HepG2 (cell line): ENCODE results near the gene PIP4K2C. TPM values are rescaled to one million over a fixed set of nuclear protein-coding genes. Genes with fewer than 3 reads are reported as not detected.
A peak's percentile ranks its signal among the peaks of the same experiment; 100 is the strongest.

Experiments
- CENPX ChIP-seq: sonication (generic); formaldehyde crosslinking; IDR thresholded peaks from 2 replicates; pipeline ENCODE4 v1.9.0; 2021; ENCODE audit warnings: mild to moderate bottlenecking, missing genetic modification reagents, moderate library complexity
- HHEX ChIP-seq: IDR thresholded peaks from 2 replicates; pipeline ENCODE4 v1.6.1; 2016; ENCODE audit warnings: control low read depth
- HOXA9 ChIP-seq: sonication (generic); formaldehyde crosslinking; IDR thresholded peaks from 2 replicates; pipeline ENCODE4 v1.8.1; 2022; ENCODE audit warnings: missing genetic modification reagents, mild to moderate bottlenecking, moderate library complexity, borderline replicate concordance
- RFX5 ChIP-seq: IDR thresholded peaks from 2 replicates; pipeline ENCODE4 v1.6.1; 2011; ENCODE audit warnings: low read depth, low read length, improper control_type of control experiment
- TARDBP ChIP-seq: sonication (generic); formaldehyde crosslinking; IDR thresholded peaks from 2 replicates; pipeline ENCODE4 v1.8.0; 2022; ENCODE audit warnings: mild to moderate bottlenecking, missing genetic modification reagents
- U2AF2 ChIP-seq: fragments of 200-400 bp; formaldehyde crosslinking; IDR thresholded peaks from 2 replicates; pipeline ENCODE4 v1.6.1; 2017; ENCODE audit warnings: low read depth, mild to moderate bottlenecking, low read length
- ZFAT ChIP-seq: sonication (generic); formaldehyde crosslinking; conservative IDR thresholded peaks from 2 replicates; pipeline ENCODE4 v1.8.1; 2023; ENCODE audit warnings: missing genetic modification reagents, inconsistent platforms
- ZFP36L2 ChIP-seq: sonication (generic); formaldehyde crosslinking; IDR thresholded peaks from 2 replicates; pipeline ENCODE4 v1.4.0; 2020; ENCODE audit warnings: missing genetic modification reagents
- ZNF326 ChIP-seq: sonication (generic); formaldehyde crosslinking; IDR thresholded peaks from 2 replicates; pipeline ENCODE4 v1.4.0; 2020; ENCODE audit warnings: missing genetic modification reagents, borderline replicate concordance
- ZNF383 ChIP-seq: sonication (generic); formaldehyde crosslinking; IDR thresholded peaks from 2 replicates; pipeline ENCODE4 v1.4.0; 2020; ENCODE audit warnings: missing genetic modification reagents, mild to moderate bottlenecking, borderline replicate concordance
- ZNF775 ChIP-seq: sonication (generic); formaldehyde crosslinking; IDR thresholded peaks from 2 replicates; pipeline ENCODE4 v1.4.0; 2020; ENCODE audit warnings: missing genetic modification reagents, mild to moderate bottlenecking, moderate library complexity, borderline replicate concordance
- polyA plus RNA-seq, 8 experiments: library from polyadenylated mRNA; depleted of rRNA in 3 of 8; stranded (reverse) in 7 of 8; unstranded in 1 of 8; fragments of >200 nt; fragmentation: Illumina TruSeq in 4 of 8; extraction: Trizol in 4 of 8; gene quantifications; 2 replicates each; pipeline versions ENCODE4 v1.2.1 to v1.2.3, GENCODE V29; 2011 to 2016; ENCODE audit warnings: low read depth in 4 of 8, missing spikeins in 1 of 8, mixed read lengths in 1 of 8; ENCODE audit not compliant: insufficient read depth in 1 of 8
- total RNA-seq, 5 experiments: library from RNA; depleted of rRNA; stranded (reverse); fragments of >200 nt; fragmentation: Illumina TruSeq; extraction: Trizol; gene quantifications; 2 replicates each; pipeline ENCODE4 v1.2.3, GENCODE V29; 2016; ENCODE audit warnings: low read depth in 1 of 5
- TF ChIP-seq, protein P1 (sequence below): sonication (generic); formaldehyde crosslinking; IDR thresholded peaks from 2 replicates; pipeline ENCODE4 v1.4.0; 2020; ENCODE audit warnings: missing genetic modification reagents
- TF ChIP-seq, protein P2 (sequence below): IDR thresholded peaks from 2 replicates; pipeline ENCODE4 v1.6.1; 2016
- TF ChIP-seq, protein P3 (sequence below): sonication (generic); formaldehyde crosslinking; IDR thresholded peaks from 2 replicates; pipeline ENCODE4 v1.4.0; 2020; ENCODE audit warnings: missing genetic modification reagents
- TF ChIP-seq, protein P4 (sequence below): sonication (generic); formaldehyde crosslinking; IDR thresholded peaks from 2 replicates; pipeline ENCODE4 v1.5.0; 2020; ENCODE audit warnings: missing genetic modification reagents
- TF ChIP-seq, protein P5 (sequence below): IDR thresholded peaks from 2 replicates; pipeline ENCODE4 v1.6.1; 2016; ENCODE audit warnings: mild to moderate bottlenecking

PIP4K2C gene
- total and polyA plus RNA-seq, 2 of the 13 experiments (the other 11 are each of a cell fraction or from before 2014, with no cell fraction given), result 23.3 to 26.4 TPM

DNA sequence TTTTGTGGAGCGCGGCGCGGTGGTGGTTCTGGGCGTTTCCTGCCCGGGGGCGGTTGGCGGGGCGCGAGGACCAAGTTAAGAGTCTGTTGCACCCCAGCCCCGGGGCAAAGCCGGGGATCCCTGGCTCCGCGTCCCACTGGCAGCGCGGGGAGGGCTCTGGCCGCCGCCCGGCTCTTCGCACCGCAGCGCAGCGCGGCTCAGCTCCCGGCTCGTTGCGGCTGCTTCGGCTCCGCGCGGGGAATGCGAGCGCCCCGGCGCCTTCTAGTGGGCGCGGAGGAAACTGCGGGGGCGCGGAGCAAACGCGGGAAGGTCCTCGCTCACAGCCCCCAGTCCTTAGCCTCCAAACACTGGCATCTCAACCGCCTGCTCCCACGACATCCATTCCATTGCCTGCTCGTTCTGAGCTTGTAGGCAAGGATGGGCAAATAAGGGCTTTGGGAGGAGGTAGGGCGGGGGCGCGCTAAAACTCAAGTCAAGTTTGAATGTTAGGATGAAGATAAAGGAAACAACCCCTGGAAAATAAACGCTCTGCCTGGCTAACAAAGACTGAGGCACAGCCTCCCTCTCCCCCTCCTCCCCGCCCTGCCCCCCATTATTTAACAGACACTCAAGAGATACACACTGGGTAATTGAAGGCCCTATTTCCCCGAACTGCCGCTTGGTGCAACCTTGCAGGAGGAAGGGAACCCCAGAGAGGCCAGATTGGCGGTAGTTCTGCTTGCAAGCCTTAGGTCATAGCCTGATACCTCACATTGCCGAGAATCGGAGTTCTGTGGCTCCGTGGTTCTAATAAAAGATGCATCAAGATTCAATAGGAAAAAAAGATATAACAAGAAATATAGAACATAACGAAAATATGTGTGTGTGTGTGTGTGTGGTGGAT, 42.2 kb downstream of the PIP4K2C start, which contains the start of gene B4GALNT1 (continued):
- TF ChIP-seq HHEX (CRISPR knock-in tag), result no peak
- TF ChIP-seq, protein P1, sequence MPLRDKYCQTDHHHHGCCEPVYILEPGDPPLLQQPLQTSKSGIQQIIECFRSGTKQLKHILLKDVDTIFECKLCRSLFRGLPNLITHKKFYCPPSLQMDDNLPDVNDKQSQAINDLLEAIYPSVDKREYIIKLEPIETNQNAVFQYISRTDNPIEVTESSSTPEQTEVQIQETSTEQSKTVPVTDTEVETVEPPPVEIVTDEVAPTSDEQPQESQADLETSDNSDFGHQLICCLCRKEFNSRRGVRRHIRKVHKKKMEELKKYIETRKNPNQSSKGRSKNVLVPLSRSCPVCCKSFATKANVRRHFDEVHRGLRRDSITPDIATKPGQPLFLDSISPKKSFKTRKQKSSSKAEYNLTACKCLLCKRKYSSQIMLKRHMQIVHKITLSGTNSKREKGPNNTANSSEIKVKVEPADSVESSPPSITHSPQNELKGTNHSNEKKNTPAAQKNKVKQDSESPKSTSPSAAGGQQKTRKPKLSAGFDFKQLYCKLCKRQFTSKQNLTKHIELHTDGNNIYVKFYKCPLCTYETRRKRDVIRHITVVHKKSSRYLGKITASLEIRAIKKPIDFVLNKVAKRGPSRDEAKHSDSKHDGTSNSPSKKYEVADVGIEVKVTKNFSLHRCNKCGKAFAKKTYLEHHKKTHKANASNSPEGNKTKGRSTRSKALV (CRISPR knock-in tag), result peak; percentile 90; the same call in 1 of the 2 replicates
- no peak for TF ChIP-seq ZNF383
- no peak for TF ChIP-seq ZFAT (CRISPR knock-in tag)
- TF ChIP-seq, protein P2, sequence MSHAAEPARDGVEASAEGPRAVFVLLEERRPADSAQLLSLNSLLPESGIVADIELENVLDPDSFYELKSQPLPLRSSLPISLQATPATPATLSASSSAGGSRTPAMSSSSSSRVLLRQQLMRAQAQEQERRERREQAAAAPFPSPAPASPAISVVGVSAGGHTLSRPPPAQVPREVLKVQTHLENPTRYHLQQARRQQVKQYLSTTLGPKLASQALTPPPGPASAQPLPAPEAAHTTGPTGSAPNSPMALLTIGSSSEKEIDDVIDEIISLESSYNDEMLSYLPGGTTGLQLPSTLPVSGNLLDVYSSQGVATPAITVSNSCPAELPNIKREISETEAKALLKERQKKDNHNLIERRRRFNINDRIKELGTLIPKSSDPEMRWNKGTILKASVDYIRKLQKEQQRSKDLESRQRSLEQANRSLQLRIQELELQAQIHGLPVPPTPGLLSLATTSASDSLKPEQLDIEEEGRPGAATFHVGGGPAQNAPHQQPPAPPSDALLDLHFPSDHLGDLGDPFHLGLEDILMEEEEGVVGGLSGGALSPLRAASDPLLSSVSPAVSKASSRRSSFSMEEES (CRISPR knock-in tag), result 0 out of 2 replicates have a peak, but pooled peaks have one; percentile 22
- no peak for TF ChIP-seq TARDBP (CRISPR knock-in tag)
- TF ChIP-seq CENPX (CRISPR knock-in tag), result no peak
- TF ChIP-seq, protein P3, sequence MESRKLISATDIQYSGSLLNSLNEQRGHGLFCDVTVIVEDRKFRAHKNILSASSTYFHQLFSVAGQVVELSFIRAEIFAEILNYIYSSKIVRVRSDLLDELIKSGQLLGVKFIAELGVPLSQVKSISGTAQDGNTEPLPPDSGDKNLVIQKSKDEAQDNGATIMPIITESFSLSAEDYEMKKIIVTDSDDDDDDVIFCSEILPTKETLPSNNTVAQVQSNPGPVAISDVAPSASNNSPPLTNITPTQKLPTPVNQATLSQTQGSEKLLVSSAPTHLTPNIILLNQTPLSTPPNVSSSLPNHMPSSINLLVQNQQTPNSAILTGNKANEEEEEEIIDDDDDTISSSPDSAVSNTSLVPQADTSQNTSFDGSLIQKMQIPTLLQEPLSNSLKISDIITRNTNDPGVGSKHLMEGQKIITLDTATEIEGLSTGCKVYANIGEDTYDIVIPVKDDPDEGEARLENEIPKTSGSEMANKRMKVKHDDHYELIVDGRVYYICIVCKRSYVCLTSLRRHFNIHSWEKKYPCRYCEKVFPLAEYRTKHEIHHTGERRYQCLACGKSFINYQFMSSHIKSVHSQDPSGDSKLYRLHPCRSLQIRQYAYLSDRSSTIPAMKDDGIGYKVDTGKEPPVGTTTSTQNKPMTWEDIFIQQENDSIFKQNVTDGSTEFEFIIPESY (CRISPR knock-in tag), result peak; percentile 40; the same call in 1 of the 2 replicates
- TF ChIP-seq ZFP36L2 (CRISPR knock-in tag), result no peak
- TF ChIP-seq ZNF326 (CRISPR knock-in tag), result no peak
- no peak for TF ChIP-seq U2AF2
- no peak for TF ChIP-seq RFX5
- TF ChIP-seq, protein P4, sequence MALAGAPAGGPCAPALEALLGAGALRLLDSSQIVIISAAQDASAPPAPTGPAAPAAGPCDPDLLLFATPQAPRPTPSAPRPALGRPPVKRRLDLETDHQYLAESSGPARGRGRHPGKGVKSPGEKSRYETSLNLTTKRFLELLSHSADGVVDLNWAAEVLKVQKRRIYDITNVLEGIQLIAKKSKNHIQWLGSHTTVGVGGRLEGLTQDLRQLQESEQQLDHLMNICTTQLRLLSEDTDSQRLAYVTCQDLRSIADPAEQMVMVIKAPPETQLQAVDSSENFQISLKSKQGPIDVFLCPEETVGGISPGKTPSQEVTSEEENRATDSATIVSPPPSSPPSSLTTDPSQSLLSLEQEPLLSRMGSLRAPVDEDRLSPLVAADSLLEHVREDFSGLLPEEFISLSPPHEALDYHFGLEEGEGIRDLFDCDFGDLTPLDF (CRISPR knock-in tag), result peak; percentile 52; the same call in 1 of the 2 replicates
- peak; percentile 85; the same call in 1 of the 2 replicates for TF ChIP-seq HOXA9 (CRISPR knock-in tag)
- no peak for TF ChIP-seq ZNF775 (CRISPR knock-in tag)
- TF ChIP-seq, protein P5, sequence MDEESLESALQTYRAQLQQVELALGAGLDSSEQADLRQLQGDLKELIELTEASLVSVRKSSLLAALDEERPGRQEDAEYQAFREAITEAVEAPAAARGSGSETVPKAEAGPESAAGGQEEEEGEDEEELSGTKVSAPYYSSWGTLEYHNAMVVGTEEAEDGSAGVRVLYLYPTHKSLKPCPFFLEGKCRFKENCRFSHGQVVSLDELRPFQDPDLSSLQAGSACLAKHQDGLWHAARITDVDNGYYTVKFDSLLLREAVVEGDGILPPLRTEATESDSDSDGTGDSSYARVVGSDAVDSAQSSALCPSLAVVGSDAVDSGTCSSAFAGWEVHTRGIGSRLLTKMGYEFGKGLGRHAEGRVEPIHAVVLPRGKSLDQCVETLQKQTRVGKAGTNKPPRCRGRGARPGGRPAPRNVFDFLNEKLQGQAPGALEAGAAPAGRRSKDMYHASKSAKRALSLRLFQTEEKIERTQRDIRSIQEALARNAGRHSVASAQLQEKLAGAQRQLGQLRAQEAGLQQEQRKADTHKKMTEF, result peak; percentile 67; the same call in 1 of the 2 replicates
